Sigmoid colon (tissue), 4 donors: ENCODE data around the gene IER2.

Experiments
- EP300 ChIP-seq, 4 donors: sonication (generic); formaldehyde crosslinking; IDR thresholded peaks; one replicate each; pipeline ENCODE4 v1.6.1; 2017; ENCODE audit warnings: antibody characterized with exemption in 4 of 4
- POLR2AphosphoS5 ChIP-seq, 4 donors: sonication (generic); formaldehyde crosslinking; IDR thresholded peaks; one replicate each; pipeline ENCODE4 v1.6.1; 2017; ENCODE audit warnings: antibody characterized with exemption in 4 of 4

DNA sequence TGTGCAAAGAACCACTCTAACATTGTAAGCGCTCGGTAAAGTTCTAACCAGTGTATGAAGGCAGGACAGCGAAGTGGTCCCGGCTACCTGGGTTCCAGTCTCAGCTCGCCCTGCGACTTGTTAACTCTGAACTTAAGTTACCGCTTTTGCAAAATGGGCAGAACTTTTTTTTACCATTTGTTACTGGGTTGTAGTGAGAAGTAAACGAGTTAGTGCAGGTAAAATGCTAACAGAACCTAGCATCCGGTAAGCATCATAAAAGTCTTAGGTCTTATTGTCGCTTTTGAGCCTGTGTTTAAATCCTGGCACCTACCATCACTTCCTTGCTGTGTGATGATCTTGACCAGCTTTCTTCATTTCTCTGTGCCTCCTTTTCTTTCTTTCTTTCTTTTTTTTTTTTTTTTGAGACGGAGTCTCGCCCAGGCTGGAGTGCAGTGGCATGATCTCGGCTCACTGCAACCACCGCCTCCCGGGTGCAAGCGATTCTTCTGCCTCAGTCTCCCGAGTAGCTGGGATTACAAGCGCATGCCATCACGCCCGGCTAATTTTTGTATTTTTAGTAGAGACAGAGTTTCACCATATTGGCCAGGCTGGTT, 32.9 kb upstream of the IER2 start:
- TF ChIP-seq POLR2AphosphoS5 (IDR thresholded peaks at IDR 0.05), result no peak
- TF ChIP-seq EP300 (IDR thresholded peaks at IDR 0.05), result no peak
